IPS DF 6.9 (cell line): ENCODE data around the gene DSP.

ENCODE experiments used
- DNase-seq: peaks from one replicate; pipeline ENCODE4 v3.0.0-alpha.2; 2013; ENCODE audit warnings: low read depth, low spot score
- H3K27ac ChIP-seq: one replicate; pipeline ENCODE4 v1.5.1; 2013; ENCODE audit warnings: low read length, control low read depth
- H3K27me3 ChIP-seq: 2 replicates; pipeline ENCODE4 v1.6.1; 2013; ENCODE audit warnings: mild to moderate bottlenecking, low read length; ENCODE audit not compliant: control insufficient read depth, insufficient read depth
- H3K36me3 ChIP-seq: 2 replicates; pipeline ENCODE4 v1.6.1; 2013; ENCODE audit warnings: low read length; ENCODE audit not compliant: control insufficient read depth, insufficient read depth
- H3K4me1 ChIP-seq: 2 replicates; pipeline ENCODE4 v1.6.1; 2013; ENCODE audit warnings: low read length; ENCODE audit not compliant: control insufficient read depth, insufficient read depth
- H3K4me3 ChIP-seq: 2 replicates; pipeline ENCODE4 v1.5.1; 2013; ENCODE audit warnings: mild to moderate bottlenecking, low read length
- H3K9me3 ChIP-seq: 2 replicates; pipeline ENCODE4 v1.6.1; 2013; ENCODE audit warnings: low read length, inconsistent platforms; ENCODE audit not compliant: control insufficient read depth, insufficient read depth
- WGBS: extraction: QIAGEN DNeasy Blood & Tissue Kit; methylation state at CpG from one replicate; pipeline ENCODE4 v1.1.7; 2013; ENCODE audit warnings: mixed read lengths, missing lambda C conversion rate; ENCODE audit not compliant: insufficient read length, insufficient coverage; 5-methylcytosine and 5-hydroxymethylcytosine counted together

DSP gene

GRCh38 chr6:7589949-7590917, 48.8 kb downstream of the DSP start, which contains the start of gene SNRNP48:
Gene SNRNP48 (plus strand): TSS chr6:7590198. CDS start chr6:7590258, 60 bp downstream.
- Histone ChIP-seq H3K27me3 (no peaks in the 10 kb centered on the region), H3K36me3 (peaks cover 2% of the 10 kb centered on the region; the same call in 1 of the 2 replicates), H3K27ac (no peak within 1 kb of the TSS), H3K4me1 (no peaks in the 10 kb centered on the region), H3K9me3 (no peaks in the 10 kb centered on the region), H3K4me3 (peak within 1 kb of the TSS; percentile 58)
- DNase-seq: peak; percentile 73
- WGBS: no CpG with 5 or more reads among the region's 72 CpGs

- H3K4me1 ChIP-seq: no peaks in the 10 kb centered on the region
- no peak overlapping the region for H3K27ac ChIP-seq
- no CpG with 5 or more reads among the region's 10 CpGs for WGBS
- no peaks in the 10 kb centered on the region for H3K27me3 ChIP-seq
- DNase-seq: no peak
- H3K9me3 ChIP-seq: no peaks in the 10 kb centered on the region
- peaks cover 2% of the 10 kb centered on the region; the same call in 1 of the 2 replicates for H3K36me3 ChIP-seq
- H3K4me3 ChIP-seq: peak overlapping the region; percentile 58; the same call in 1 of the 2 replicates
Measured at GRCh38 chr6:7590918-7591302, 49.4 kb downstream of the DSP start.

- Histone ChIP-seq H3K9me3 (no peaks in the 10 kb centered on the region), H3K4me1 (no peaks in the 10 kb centered on the region), H3K36me3 (peaks cover 2% of the 10 kb centered on the region; the same call in 1 of the 2 replicates), H3K4me3 (no peak overlapping the region), H3K27ac (no peak overlapping the region), H3K27me3 (no peaks in the 10 kb centered on the region)
- WGBS: no CpG with 5 or more reads among the region's 5 CpGs
- DNase-seq: no peak
Measured at GRCh38 chr6:7591770-7592169, 50.3 kb downstream of the DSP start.

- WGBS: 100% methylated on average over 1 of the region's 1 CpG
- no peak overlapping the region for H3K27ac ChIP-seq
- no peaks in the 10 kb centered on the region for H3K27me3 ChIP-seq
- H3K36me3 ChIP-seq: peaks cover 2% of the 10 kb centered on the region; the same call in 1 of the 2 replicates
- DNase-seq: no peak
- H3K9me3 ChIP-seq: no peaks in the 10 kb centered on the region
- H3K4me3 ChIP-seq: no peak overlapping the region
- no peaks in the 10 kb centered on the region for H3K4me1 ChIP-seq
Measured at GRCh38 chr6:7593229-7593628, 51.8 kb downstream of the DSP start.

GRCh38 chr6:7594579-7595125, 53.2 kb downstream of the DSP start:
- no peaks in the 10 kb centered on the region for H3K27me3 ChIP-seq
- H3K27ac ChIP-seq: no peak overlapping the region
- H3K36me3 ChIP-seq: peaks cover 2% of the 10 kb centered on the region; the same call in 1 of the 2 replicates
- WGBS: no CpG with 5 or more reads among the region's 4 CpGs
- no peaks in the 10 kb centered on the region for H3K4me1 ChIP-seq
- DNase-seq: no peak
- no peaks in the 10 kb centered on the region for H3K9me3 ChIP-seq
- H3K4me3 ChIP-seq: no peak overlapping the region

- no CpG with 5 or more reads among the region's 4 CpGs for WGBS
- H3K36me3 ChIP-seq: peaks cover 7% of the 10 kb centered on the region; the same call in 1 of the 2 replicates
- H3K27ac ChIP-seq: no peak overlapping the region
- H3K27me3 ChIP-seq: no peaks in the 10 kb centered on the region
- DNase-seq: no peak
- no peaks in the 10 kb centered on the region for H3K9me3 ChIP-seq
- no peak overlapping the region for H3K4me3 ChIP-seq
- H3K4me1 ChIP-seq: no peaks in the 10 kb centered on the region
Measured at GRCh38 chr6:7604003-7604402, 62.5 kb downstream of the DSP start.

GRCh38 chr6:7604506-7604905, 63.0 kb downstream of the DSP start:
- Histone ChIP-seq H3K4me3 (no peak overlapping the region), H3K4me1 (no peaks in the 10 kb centered on the region), H3K36me3 (peaks cover 7% of the 10 kb centered on the region; the same call in 1 of the 2 replicates), H3K27ac (no peak overlapping the region), H3K27me3 (no peaks in the 10 kb centered on the region), H3K9me3 (no peaks in the 10 kb centered on the region)
- DNase-seq: no peak
- WGBS: no CpG with 5 or more reads among the region's 2 CpGs

- no CpG with 5 or more reads among the region's 7 CpGs for WGBS
- peak; percentile 39 for DNase-seq
- Histone ChIP-seq H3K4me1 (no peaks in the 10 kb centered on the region), H3K27me3 (no peaks in the 10 kb centered on the region), H3K27ac (no peak overlapping the region), H3K36me3 (no peaks in the 10 kb centered on the region; the same call in 1 of the 2 replicates), H3K4me3 (no peak overlapping the region), H3K9me3 (no peaks in the 10 kb centered on the region)
Measured at GRCh38 chr6:7615611-7616383, 74.3 kb downstream of the DSP start.

- Histone ChIP-seq H3K4me3 (no peak overlapping the region), H3K4me1 (no peaks in the 10 kb centered on the region), H3K27me3 (no peaks in the 10 kb centered on the region), H3K36me3 (no peaks in the 10 kb centered on the region), H3K27ac (no peak overlapping the region), H3K9me3 (no peaks in the 10 kb centered on the region)
- DNase-seq: no peak
- WGBS: no CpG with 5 or more reads among the region's 12 CpGs
Measured at GRCh38 chr6:7617801-7618764, 76.6 kb downstream of the DSP start.
